Lower leg skin (tissue), 3 donors: ENCODE results near the gene FAM81B.

Experiments used
- POLR2A ChIP-seq, 2 donors: fragments of 450-650 bp; IDR thresholded peaks; one replicate each; pipeline ENCODE4 v1.6.1; 2016 to 2017; ENCODE audit warnings: antibody characterized with exemption in 2 of 2, mild to moderate bottlenecking in 1 of 2, moderate library complexity in 1 of 2
- TF ChIP-seq, protein P1 (sequence below), 3 donors: fragments of 450-650 bp; IDR thresholded peaks; one replicate each; pipeline ENCODE4 v1.5.1; 2016; ENCODE audit warnings: antibody characterized with exemption in 3 of 3, mild to moderate bottlenecking in 3 of 3, moderate library complexity in 2 of 3

DNA sequence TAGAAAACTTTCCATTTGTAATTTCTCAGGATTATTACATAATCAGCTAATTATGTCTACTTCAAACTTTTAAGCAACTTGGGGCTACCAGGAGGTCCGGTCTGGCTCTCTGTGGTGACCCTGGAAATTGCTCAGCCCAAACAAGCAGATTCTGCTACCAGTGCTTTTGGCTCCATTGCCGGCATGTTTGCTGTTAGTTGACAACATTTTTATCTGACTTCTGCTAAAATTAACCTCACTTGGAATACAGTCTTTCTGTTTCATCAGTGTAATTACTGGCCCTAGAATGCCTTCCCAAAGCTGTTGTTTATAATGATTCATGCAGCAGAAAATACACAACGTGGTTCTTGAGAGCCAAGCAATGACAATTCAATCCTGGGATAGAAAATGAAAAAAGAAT, 38.5 kb upstream of the FAM81B start:
- TF ChIP-seq POLR2A (IDR thresholded peaks at IDR 0.05), result no peak
- TF ChIP-seq, protein P1, sequence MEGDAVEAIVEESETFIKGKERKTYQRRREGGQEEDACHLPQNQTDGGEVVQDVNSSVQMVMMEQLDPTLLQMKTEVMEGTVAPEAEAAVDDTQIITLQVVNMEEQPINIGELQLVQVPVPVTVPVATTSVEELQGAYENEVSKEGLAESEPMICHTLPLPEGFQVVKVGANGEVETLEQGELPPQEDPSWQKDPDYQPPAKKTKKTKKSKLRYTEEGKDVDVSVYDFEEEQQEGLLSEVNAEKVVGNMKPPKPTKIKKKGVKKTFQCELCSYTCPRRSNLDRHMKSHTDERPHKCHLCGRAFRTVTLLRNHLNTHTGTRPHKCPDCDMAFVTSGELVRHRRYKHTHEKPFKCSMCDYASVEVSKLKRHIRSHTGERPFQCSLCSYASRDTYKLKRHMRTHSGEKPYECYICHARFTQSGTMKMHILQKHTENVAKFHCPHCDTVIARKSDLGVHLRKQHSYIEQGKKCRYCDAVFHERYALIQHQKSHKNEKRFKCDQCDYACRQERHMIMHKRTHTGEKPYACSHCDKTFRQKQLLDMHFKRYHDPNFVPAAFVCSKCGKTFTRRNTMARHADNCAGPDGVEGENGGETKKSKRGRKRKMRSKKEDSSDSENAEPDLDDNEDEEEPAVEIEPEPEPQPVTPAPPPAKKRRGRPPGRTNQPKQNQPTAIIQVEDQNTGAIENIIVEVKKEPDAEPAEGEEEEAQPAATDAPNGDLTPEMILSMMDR (IDR thresholded peaks at IDR 0.05), result no peak
